Keratinocyte (primary cell): ENCODE data around the gene EYS.

Experiments used
- EZH2 ChIP-seq: IDR thresholded peaks from one replicate; pipeline ENCODE4 v1.6.1; 2012; ENCODE audit warnings: inconsistent platforms, mild to moderate bottlenecking, low read length, moderate library complexity
- TF ChIP-seq, protein P1 (sequence below), 3 experiments: IDR thresholded peaks in 1 of 3; conservative IDR thresholded peaks in 1 of 3; optimal IDR thresholded peaks in 1 of 3; 2 replicates in 2 of 3; 3 replicates in 1 of 3; pipeline versions ENCODE3 to v1.5.1; 2011; ENCODE audit warnings: low read length in 3 of 3, mild to moderate bottlenecking in 3 of 3, moderate library complexity in 2 of 3, control low read depth in 1 of 3, inconsistent platforms in 1 of 3; ENCODE audit not compliant: insufficient read depth in 2 of 3; ENCODE audit errors: extremely low read depth in 1 of 3

DNA sequence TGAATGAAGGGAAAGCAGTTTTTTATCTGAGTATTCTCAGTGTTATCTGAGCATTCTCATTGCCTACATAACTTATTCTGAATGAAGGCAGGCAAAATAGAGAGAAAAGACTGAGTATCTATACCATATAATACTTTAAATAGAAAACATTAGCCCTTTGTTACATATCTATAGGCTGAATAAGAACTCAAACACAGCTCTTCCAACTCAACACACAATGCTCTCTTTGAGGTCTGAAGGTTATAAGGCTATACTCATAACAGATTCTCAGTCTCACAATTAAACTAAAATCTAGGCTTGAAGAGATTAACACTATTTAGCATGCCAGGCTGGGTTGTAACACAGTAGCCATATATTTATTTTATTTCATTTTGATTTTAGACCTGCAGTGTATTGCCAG lies 56.9 kb downstream of the EYS start:
- TF ChIP-seq, protein P1, sequence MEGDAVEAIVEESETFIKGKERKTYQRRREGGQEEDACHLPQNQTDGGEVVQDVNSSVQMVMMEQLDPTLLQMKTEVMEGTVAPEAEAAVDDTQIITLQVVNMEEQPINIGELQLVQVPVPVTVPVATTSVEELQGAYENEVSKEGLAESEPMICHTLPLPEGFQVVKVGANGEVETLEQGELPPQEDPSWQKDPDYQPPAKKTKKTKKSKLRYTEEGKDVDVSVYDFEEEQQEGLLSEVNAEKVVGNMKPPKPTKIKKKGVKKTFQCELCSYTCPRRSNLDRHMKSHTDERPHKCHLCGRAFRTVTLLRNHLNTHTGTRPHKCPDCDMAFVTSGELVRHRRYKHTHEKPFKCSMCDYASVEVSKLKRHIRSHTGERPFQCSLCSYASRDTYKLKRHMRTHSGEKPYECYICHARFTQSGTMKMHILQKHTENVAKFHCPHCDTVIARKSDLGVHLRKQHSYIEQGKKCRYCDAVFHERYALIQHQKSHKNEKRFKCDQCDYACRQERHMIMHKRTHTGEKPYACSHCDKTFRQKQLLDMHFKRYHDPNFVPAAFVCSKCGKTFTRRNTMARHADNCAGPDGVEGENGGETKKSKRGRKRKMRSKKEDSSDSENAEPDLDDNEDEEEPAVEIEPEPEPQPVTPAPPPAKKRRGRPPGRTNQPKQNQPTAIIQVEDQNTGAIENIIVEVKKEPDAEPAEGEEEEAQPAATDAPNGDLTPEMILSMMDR (optimal IDR thresholded peaks at IDR 0.05 in 1 of 3, IDR thresholded peaks at IDR 0.05 in 1 of 3, conservative IDR thresholded peaks at IDR 0.05 in 1 of 3; ENCODE audit: extremely low read depth in 1 of 3, insufficient read depth in 2 of 3, low read length in 3 of 3): no peak
- TF ChIP-seq EZH2: no peak
